ENCODE measurements around the gene ST3GAL2.

The ST3GAL2 gene

DNA sequence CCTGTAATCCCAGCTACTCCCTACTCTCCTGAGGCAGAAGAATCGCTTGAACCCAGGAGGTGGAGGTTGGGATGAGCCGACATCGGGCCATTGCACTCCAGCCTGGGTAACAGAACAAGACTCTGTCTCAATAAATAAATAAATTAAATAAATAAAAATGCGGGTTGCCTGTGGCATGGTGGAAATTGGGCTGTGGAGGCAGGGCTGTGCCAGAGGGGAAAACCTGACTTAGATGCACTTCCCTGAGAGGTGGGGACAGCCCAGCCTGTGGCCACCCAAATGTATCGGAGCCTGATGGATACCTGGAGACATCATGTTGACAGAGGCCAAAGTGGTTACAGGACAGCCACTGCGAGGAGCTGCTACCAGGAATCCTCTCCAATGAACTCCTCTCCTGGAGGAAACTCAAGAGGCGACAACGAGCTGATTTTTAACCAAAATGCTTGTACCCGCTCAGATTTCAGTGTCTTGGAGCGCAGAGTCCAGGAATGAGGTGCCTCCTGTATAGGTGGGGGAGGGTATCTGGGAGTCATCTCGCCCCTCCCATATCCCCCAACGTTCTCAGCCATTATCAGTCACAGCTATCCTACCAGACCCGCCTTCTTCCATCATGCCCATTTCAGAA is 59.9 kb downstream of the ST3GAL2 start:
- no peak overlapping the region for H3K4me3 ChIP-seq (ENCODE audit: low read length)
- DNase-seq (ENCODE audit: low read depth), result no peak

DNA sequence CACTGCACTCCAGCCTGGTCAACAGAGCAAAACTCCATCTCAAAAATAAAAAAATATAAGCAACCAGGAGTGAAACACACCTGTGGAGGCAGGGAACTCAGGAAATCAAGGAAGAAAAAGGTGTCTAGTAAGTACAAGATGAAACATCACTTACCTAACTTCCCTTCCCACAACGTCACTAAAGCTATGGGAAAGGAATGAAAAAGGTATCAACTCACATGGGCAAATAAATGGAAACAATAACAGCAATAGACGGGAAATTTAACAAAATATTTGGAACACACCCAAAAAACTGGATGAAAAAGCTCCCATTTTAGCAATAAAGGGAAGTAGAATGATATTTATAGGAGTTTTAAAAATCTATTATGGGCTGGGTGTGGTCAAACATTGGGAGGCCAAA is 61.1 kb downstream of the ST3GAL2 start:
- H3K4me3 ChIP-seq (ENCODE audit: low read length), result no peak overlapping the region
- DNase-seq (ENCODE audit: low read depth), result no peak
- TF ChIP-seq, protein P1, sequence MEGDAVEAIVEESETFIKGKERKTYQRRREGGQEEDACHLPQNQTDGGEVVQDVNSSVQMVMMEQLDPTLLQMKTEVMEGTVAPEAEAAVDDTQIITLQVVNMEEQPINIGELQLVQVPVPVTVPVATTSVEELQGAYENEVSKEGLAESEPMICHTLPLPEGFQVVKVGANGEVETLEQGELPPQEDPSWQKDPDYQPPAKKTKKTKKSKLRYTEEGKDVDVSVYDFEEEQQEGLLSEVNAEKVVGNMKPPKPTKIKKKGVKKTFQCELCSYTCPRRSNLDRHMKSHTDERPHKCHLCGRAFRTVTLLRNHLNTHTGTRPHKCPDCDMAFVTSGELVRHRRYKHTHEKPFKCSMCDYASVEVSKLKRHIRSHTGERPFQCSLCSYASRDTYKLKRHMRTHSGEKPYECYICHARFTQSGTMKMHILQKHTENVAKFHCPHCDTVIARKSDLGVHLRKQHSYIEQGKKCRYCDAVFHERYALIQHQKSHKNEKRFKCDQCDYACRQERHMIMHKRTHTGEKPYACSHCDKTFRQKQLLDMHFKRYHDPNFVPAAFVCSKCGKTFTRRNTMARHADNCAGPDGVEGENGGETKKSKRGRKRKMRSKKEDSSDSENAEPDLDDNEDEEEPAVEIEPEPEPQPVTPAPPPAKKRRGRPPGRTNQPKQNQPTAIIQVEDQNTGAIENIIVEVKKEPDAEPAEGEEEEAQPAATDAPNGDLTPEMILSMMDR (conservative IDR thresholded peaks at IDR 0.05; ENCODE audit: low read length), result no peak

More for the DNA sequence above, 59.9 kb downstream of the ST3GAL2 start:
- TF ChIP-seq, protein P1 (conservative IDR thresholded peaks at IDR 0.05; ENCODE audit: low read length), result no peak

DNA sequence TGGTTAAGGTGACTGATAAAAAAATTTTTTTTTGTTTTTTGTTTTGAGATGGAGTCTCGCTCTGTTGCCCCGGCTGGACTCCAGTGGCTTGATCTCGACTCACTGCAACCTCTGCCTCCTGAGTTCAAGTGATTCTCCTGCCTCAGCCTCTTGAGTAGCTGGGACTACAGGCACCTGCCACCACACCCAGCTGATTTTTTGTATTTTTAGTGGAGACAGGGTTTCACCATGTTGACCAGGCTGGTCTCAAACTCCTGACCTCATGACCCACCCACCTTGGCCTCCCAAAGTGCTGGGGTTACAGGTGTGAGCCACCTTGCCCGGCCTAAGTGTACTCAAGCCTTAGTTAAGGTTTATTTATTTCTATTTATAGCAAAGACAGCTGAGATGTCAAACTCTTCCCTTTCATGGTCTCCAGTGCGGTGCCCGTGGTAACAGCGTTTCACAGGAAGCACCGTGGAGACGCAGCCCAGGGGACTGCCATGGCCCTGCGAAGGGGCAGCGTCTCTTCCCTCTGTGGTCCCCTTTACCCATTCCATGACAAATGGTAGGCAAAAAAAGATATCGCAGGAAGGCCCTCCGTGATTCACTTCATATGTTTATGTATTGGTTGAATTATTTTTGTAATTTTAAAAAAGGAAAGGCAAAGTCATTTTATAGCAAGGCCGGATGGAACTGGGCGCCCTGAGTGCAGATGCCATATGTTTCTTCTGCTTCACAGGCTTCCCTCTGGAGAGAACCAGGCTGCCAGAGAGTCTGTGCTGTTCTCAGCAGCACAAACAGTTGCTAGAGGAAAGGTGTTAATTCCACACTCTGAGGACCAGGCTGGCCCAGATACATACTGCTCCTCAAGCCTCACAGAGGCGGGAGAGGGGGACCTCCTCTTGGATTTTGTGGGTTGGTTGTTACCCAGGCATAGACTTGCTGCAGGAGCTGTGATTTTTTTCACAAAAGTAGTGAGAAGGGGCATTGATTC is 63.0 kb downstream of the ST3GAL2 start:
- H3K4me3 ChIP-seq (ENCODE audit: low read length), result no peak overlapping the region
- TF ChIP-seq, protein P1 (conservative IDR thresholded peaks at IDR 0.05; ENCODE audit: low read length), result no peak
- DNase-seq (ENCODE audit: low read depth), result no peak

DNA sequence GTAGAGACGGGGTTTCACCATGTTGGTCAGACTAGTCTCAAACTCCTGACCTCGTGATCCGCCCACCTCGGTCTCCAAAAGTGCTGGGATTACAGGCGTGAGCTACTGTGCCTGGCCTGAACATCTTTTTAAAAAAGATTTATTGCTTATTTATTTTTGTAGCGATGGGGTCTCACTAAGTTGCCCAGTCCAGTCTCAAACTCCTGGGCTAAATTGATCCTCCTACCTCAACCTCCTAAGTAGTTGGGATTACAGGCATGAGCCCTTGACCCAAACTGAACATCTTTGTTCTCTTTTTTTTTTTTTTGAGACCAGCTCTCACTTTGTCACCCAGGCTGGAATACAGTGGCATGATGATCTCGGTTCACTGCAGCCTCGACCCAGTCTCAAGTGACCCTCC is 64.7 kb downstream of the ST3GAL2 start:
- TF ChIP-seq, protein P1 (conservative IDR thresholded peaks at IDR 0.05; ENCODE audit: low read length), result no peak
- no peak for DNase-seq (ENCODE audit: low read depth)
- no peak overlapping the region for H3K4me3 ChIP-seq (ENCODE audit: low read length)

DNA sequence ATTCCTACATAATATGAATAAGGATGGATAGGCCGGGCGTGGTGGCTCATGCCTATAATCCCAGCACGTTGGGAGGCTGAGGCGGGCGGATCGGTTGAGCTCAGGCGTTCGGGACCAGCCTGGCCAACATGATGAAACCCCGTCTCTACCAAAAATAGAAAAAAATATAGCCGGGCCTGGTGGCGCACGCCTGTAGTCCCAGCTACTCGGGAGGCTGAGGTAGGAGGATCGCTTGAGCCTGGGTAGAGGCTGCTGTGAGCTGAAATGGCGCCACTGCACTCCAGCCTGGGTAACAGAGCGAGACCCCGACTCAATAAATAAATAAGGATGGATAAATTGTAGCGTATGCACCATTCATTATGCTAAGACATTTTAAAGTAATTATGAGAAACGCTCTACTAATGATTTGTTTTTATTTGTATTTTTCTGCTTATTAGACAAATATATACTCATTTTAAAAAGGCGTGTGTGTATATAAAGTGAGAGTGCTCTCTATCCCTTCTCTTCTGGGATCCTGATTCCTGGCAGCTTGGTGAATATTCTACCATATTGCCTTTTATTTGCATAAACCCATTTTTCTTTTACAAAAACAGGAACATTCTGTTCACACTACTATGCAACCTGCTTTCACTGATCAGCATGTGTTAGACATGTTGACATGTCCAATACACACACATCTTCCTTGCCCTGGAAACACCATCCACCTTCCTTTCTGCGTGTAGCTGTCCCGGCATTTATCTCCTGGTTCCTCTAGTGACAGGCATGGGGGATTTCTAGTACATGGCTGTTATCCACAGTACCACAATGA is 65.8 kb downstream of the ST3GAL2 start:
- DNase-seq (ENCODE audit: low read depth), result no peak
- no peak overlapping the region for H3K4me3 ChIP-seq (ENCODE audit: low read length)
- TF ChIP-seq, protein P1 (conservative IDR thresholded peaks at IDR 0.05; ENCODE audit: low read length), result no peak

DNA sequence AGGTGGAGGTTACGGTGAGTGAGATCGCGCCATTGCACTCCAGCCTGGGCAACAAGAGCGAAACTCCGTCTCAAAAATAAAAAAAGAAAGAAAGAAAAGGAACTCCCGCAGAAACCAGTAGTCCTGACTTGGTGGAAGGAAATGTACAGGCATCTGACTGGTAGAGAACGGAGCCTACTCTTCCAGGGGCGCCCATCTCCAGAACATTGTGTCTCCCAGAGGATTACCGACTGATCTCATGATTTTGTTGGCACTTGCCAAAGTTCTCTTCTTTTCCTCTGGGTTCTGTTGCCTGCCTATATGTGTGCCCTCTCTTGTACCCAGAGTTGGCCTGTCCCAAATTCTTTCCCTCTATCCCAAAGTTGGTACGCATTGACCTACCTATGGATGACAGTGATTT is 68.0 kb downstream of the ST3GAL2 start:
- no peak overlapping the region for H3K4me3 ChIP-seq (ENCODE audit: low read length)
- TF ChIP-seq, protein P1 (conservative IDR thresholded peaks at IDR 0.05; ENCODE audit: low read length), result no peak
- no peak for DNase-seq (ENCODE audit: low read depth)

Data from AG10803 (cell line).